ENCODE measurements around the gene EFR3B.

DNA sequence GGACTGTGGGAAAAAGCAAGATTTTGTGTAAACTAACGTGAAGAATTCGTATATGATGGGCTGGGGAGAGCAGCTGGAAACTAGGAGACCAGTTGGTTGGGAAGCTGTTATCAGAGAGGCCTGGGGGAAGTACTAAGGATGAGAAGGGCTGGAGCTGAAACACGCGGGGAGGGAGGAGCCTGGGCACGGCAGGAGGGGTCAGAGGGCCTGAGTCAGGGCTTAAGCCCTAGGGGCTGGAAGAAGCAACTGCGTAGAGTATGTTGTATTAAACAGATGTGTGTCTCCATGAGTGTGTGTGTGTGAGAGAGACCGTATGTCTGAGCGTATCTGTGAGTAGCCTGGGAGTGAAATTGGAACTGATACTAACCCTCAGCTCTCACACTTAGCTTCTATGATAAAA is 118.1 kb downstream of the EFR3B start:
- TF ChIP-seq, protein P1, sequence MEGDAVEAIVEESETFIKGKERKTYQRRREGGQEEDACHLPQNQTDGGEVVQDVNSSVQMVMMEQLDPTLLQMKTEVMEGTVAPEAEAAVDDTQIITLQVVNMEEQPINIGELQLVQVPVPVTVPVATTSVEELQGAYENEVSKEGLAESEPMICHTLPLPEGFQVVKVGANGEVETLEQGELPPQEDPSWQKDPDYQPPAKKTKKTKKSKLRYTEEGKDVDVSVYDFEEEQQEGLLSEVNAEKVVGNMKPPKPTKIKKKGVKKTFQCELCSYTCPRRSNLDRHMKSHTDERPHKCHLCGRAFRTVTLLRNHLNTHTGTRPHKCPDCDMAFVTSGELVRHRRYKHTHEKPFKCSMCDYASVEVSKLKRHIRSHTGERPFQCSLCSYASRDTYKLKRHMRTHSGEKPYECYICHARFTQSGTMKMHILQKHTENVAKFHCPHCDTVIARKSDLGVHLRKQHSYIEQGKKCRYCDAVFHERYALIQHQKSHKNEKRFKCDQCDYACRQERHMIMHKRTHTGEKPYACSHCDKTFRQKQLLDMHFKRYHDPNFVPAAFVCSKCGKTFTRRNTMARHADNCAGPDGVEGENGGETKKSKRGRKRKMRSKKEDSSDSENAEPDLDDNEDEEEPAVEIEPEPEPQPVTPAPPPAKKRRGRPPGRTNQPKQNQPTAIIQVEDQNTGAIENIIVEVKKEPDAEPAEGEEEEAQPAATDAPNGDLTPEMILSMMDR (conservative IDR thresholded peaks at IDR 0.05; ENCODE audit: low read length): no peak
- TF ChIP-seq EZH2phosphoT487 (IDR thresholded peaks at IDR 0.05; ENCODE audit: borderline replicate concordance, low read depth, low read length): no peak

All from OCI-LY7 (cell line).